ENCODE results near the gene GKAP1. TPM values are rescaled to one million over a fixed set of nuclear protein-coding genes. Genes with fewer than 3 reads are reported as not detected.
"Not testable (repeated sequence)": the region's sequence is repeated elsewhere in the genome, so short reads cannot be mapped to it uniquely, and the experiment has no call there.

GKAP1 gene
- total and polyA plus RNA-seq, 2 donors, result 8.3 to 13.0 TPM

DNA sequence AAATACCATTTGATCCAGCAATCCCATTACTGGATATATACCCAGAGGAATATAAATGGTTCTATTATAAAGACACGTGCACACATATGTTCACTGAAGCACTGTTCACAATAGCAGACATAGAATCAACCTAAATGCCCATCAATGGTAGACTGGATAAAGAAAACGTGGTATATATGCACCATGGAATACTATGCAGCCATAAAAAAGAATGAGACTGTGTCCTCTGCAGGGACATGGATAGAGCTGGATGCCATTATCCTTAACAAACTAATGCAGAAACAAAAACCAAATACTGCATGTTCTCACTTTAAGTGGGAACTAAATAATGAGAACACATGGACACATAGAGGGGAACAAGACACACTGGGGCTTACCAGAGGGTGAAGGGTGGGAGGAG is 39.4 kb downstream of the GKAP1 start:
- Histone ChIP-seq H3K36me3 (ENCODE audit: insufficient read depth) (peaks cover 3% of the 10 kb centered on the region), H3K4me3 (ENCODE audit: low read depth, low read length) (no peak overlapping the region), H3K27ac (ENCODE audit: low read depth) (no peak overlapping the region), H3K4me1 (ENCODE audit: insufficient read depth) (no peaks in the 10 kb centered on the region)
- WGBS, result 89% methylated on average over 2 of the region's 2 CpGs
- no peak for DNase-seq (ENCODE audit: extremely low spot score)

- Histone ChIP-seq H3K36me3 (ENCODE audit: insufficient read depth) (peaks cover 1% of the 10 kb centered on the region), H3K4me3 (ENCODE audit: low read depth, low read length) (no peak overlapping the region), H3K27ac (ENCODE audit: low read depth) (no peak overlapping the region), H3K4me1 (ENCODE audit: insufficient read depth) (no peaks in the 10 kb centered on the region)
- WGBS, result 89% methylated on average over 2 of the region's 2 CpGs
- no peak for DNase-seq (ENCODE audit: extremely low spot score)
Observed at GRCh38 chr9:83775932-83776331, 41.6 kb downstream of the GKAP1 start.

DNA sequence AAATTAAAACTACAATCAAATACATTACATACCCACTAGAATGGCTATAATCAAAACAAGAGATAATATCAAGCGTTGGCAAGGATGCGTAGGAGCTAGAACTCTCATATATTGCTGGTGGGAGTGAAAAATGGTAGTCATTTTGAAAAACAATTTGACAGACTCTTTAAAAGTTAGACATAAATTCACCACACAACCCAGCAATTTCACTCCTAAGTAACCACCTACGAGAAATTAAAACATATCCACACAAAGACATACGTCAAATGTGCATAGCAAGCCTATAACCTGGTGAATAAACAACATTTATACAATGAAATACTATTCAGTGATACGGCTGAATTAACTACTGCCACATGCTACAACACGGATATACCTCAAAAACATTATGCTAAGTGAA is 44.7 kb downstream of the GKAP1 start:
- peaks cover 3% of the 10 kb centered on the region for H3K36me3 ChIP-seq (ENCODE audit: insufficient read depth)
- no peaks in the 10 kb centered on the region for H3K4me1 ChIP-seq (ENCODE audit: insufficient read depth)
- DNase-seq (ENCODE audit: extremely low spot score), result no peak
- no peak overlapping the region for H3K27ac ChIP-seq (ENCODE audit: low read depth)
- no peak overlapping the region for H3K4me3 ChIP-seq (ENCODE audit: low read depth, low read length)
- WGBS, result 95% methylated on average over 6 of the region's 6 CpGs

DNA sequence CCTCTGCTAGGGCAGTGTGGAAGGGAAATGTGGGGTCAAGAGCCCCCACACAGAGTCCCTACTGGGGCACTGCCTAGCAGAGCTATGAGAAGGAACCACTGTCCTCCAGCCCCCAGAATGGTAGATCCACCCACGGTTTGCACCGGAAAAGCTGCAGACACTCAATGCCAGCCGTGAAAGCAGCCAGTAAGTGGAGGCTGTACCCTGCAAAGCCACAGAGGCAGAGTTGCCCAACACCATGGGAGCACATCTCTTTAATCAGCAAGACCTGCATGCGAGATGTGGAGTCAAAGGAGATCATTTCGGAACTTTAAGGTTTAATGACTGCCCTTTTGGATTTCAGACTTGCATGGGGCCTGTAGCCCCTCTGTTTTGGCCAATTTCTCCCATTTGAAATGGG is 52.2 kb downstream of the GKAP1 start:
- Histone ChIP-seq H3K4me1 (ENCODE audit: insufficient read depth) (no peaks in the 10 kb centered on the region), H3K4me3 (ENCODE audit: low read depth, low read length) (no peak overlapping the region), H3K27ac (ENCODE audit: low read depth) (no peak overlapping the region), H3K36me3 (ENCODE audit: insufficient read depth) (peaks cover 2% of the 10 kb centered on the region)
- DNase-seq (ENCODE audit: extremely low spot score), result no peak
- 94% methylated on average over 5 of the region's 5 CpGs for WGBS

GRCh38 chr9:83754383-83754977 is 63.1 kb downstream of the GKAP1 start:
- Histone ChIP-seq H3K4me3 (ENCODE audit: low read depth, low read length) (no peak overlapping the region), H3K36me3 (ENCODE audit: insufficient read depth) (peaks cover 3% of the 10 kb centered on the region), H3K4me1 (ENCODE audit: insufficient read depth) (no peaks in the 10 kb centered on the region), H3K27ac (ENCODE audit: low read depth) (no peak overlapping the region)
- no peak for DNase-seq (ENCODE audit: extremely low spot score)

GRCh38 chr9:83749706-83750105 is 67.9 kb downstream of the GKAP1 start:
- peaks cover 3% of the 10 kb centered on the region for H3K36me3 ChIP-seq (ENCODE audit: insufficient read depth)
- 91% methylated on average over 3 of the region's 3 CpGs for WGBS
- no peaks in the 10 kb centered on the region for H3K4me1 ChIP-seq (ENCODE audit: insufficient read depth)
- H3K4me3 ChIP-seq (ENCODE audit: low read depth, low read length), result no peak overlapping the region
- H3K27ac ChIP-seq (ENCODE audit: low read depth), result no peak overlapping the region
- DNase-seq (ENCODE audit: extremely low spot score), result no peak

DNA sequence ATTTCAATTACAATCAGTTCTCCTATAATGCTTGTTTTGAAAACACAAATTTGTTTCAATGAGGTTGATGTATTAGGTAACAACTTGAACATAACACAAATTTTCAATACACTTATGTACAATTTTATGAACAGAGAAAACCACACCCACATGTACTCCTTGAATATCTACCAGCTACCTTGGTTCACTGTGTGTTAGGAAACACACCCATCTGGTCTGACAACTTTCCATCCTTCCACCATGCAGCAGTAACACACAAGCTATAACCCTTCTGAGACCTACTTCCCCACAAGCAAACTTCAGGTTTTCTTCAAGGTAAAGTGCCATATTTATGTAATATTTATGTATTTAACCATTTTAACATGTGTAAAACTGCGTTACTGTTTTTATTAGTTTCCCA is 73.4 kb downstream of the GKAP1 start:
- H3K27ac ChIP-seq (ENCODE audit: low read depth), result no peak overlapping the region
- peaks cover 2% of the 10 kb centered on the region for H3K36me3 ChIP-seq (ENCODE audit: insufficient read depth)
- DNase-seq (ENCODE audit: extremely low spot score), result no peak
- 82% methylated on average over 1 of the region's 1 CpG for WGBS
- no peak overlapping the region for H3K4me3 ChIP-seq (ENCODE audit: low read depth, low read length)
- no peaks in the 10 kb centered on the region for H3K4me1 ChIP-seq (ENCODE audit: insufficient read depth)

- Histone ChIP-seq H3K27ac (ENCODE audit: low read depth) (no peak overlapping the region), H3K36me3 (ENCODE audit: insufficient read depth) (no peaks in the 10 kb centered on the region), H3K4me3 (ENCODE audit: low read depth, low read length) (no peak overlapping the region), H3K4me1 (ENCODE audit: insufficient read depth) (no peaks in the 10 kb centered on the region)
- no peak for DNase-seq (ENCODE audit: extremely low spot score)
- 96% methylated on average over 4 of the region's 4 CpGs for WGBS
Observed at GRCh38 chr9:83733739-83734138, 83.8 kb downstream of the GKAP1 start.

GRCh38 chr9:83728591-83729368 is 88.8 kb downstream of the GKAP1 start:
- H3K27ac ChIP-seq (ENCODE audit: low read depth); H3K4me1 ChIP-seq (ENCODE audit: insufficient read depth); DNase-seq (ENCODE audit: extremely low spot score); H3K36me3 ChIP-seq (ENCODE audit: insufficient read depth); H3K4me3 ChIP-seq (ENCODE audit: low read depth, low read length): not testable (repeated sequence)
- 90% methylated on average over 15 of the region's 22 CpGs for WGBS

GRCh38 chr9:83724436-83724835 is 93.1 kb downstream of the GKAP1 start:
- no peaks in the 10 kb centered on the region for H3K36me3 ChIP-seq (ENCODE audit: insufficient read depth)
- H3K4me3 ChIP-seq (ENCODE audit: low read depth, low read length), result no peak overlapping the region
- H3K27ac ChIP-seq (ENCODE audit: low read depth), result no peak overlapping the region
- DNase-seq (ENCODE audit: extremely low spot score), result no peak
- no peaks in the 10 kb centered on the region for H3K4me1 ChIP-seq (ENCODE audit: insufficient read depth)

- Histone ChIP-seq H3K27ac (ENCODE audit: low read depth) (no peak overlapping the region), H3K4me1 (ENCODE audit: insufficient read depth) (no peaks in the 10 kb centered on the region), H3K36me3 (ENCODE audit: insufficient read depth) (no peaks in the 10 kb centered on the region), H3K4me3 (ENCODE audit: low read depth, low read length) (no peak overlapping the region)
- 70% methylated on average over 2 of the region's 2 CpGs for WGBS
- no peak for DNase-seq (ENCODE audit: extremely low spot score)
Observed at GRCh38 chr9:83722726-83723495, 94.7 kb downstream of the GKAP1 start.

DNA sequence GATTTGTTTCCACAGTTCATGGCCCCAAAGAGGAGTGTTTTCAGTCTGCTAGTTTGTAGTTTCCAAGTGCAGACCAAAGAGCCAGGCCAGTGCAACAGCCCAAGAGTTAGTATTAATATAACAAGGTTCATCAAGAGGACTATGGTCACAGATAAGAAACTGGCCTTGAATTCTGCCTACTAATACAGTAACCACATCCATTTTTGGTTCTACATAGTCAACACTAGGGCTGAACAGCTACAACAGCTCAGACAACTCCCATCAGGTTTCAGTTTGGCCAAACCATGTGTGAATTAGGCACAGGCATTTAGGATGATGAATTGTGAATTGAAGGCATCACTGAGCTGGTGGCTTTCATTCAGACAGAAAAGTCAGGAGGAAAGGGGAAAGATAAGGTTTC is 96.1 kb downstream of the GKAP1 start:
- Histone ChIP-seq H3K36me3 (ENCODE audit: insufficient read depth) (no peaks in the 10 kb centered on the region), H3K27ac (ENCODE audit: low read depth) (no peak overlapping the region), H3K4me1 (ENCODE audit: insufficient read depth) (no peaks in the 10 kb centered on the region), H3K4me3 (ENCODE audit: low read depth, low read length) (no peak overlapping the region)
- DNase-seq (ENCODE audit: extremely low spot score), result no peak

DNA sequence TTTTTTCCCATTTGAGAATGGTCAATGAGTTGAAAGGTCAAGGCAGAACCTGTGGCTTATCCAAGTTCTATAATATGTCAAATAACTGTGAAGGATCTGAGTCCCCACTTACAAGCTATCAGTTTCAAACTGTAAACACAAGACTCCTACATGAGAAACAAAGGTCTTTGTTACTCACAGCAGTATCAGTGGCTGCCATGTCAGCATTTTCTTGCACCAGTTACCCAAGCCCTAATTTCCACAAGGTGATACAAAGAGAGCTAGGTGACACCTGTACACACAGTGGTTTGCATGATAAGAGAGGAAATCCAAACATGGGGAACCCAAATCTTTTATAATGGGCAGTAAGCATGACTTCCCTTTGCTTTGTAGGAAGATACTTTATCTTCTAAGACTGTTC is 101.8 kb downstream of the GKAP1 start:
- H3K36me3 ChIP-seq (ENCODE audit: insufficient read depth), result no peaks in the 10 kb centered on the region

DNA sequence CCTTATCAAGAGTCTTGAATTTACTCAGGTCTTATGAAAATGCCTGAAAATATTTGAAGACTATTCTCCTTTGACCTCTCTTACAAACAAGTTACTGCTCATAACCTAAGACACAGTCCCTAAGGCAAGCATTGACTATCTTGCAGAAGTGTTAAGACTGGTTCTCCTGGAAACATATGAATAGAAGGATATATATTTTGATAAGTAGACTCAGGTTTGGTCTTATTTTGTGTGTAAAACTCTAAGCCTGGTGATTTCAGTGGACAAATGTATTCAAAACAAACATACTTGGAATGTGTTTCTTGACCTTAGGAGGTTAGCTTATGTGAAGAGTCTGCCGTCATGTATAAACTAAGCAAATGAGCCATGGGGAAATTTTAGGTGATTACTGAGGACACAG is 102.3 kb downstream of the GKAP1 start:
- 83% methylated on average over 1 of the region's 1 CpG for WGBS
- Histone ChIP-seq H3K27ac (ENCODE audit: low read depth) (no peak overlapping the region), H3K4me1 (ENCODE audit: insufficient read depth) (no peaks in the 10 kb centered on the region)

More for the DNA sequence above, 101.8 kb downstream of the GKAP1 start:
- DNase-seq (ENCODE audit: extremely low spot score), result no peak
- Histone ChIP-seq H3K27ac (ENCODE audit: low read depth) (no peak overlapping the region), H3K4me1 (ENCODE audit: insufficient read depth) (no peaks in the 10 kb centered on the region), H3K4me3 (ENCODE audit: low read depth, low read length) (no peak overlapping the region)

More for the DNA sequence above, 102.3 kb downstream of the GKAP1 start:
- H3K4me3 ChIP-seq (ENCODE audit: low read depth, low read length), result no peak overlapping the region
- no peak for DNase-seq (ENCODE audit: extremely low spot score)
- H3K36me3 ChIP-seq (ENCODE audit: insufficient read depth), result no peaks in the 10 kb centered on the region
